Measurements from ENCODE around the gene SEZ6. TPM values are rescaled to one million over a fixed set of nuclear protein-coding genes. Genes with fewer than 3 reads are reported as not detected.

SEZ6 gene
- total and polyA plus RNA-seq, 10 of the 15 experiments (the other 5 are each of a cell fraction or from before 2014, with no cell fraction given) = 0.05 to 0.87 (median 0.17) TPM; not detected in 4

- H3K4me3 ChIP-seq = no peak overlapping the region
- no TSS peak for BruUV-seq (replicated peaks)
- H3K79me2 ChIP-seq (ENCODE audit: control insufficient read depth, insufficient read depth, low read length) = no peaks in the 10 kb centered on the region
- H3K27ac ChIP-seq (ENCODE audit: control insufficient read depth, insufficient read depth) = no peak overlapping the region
- FAIRE-seq = no peak
- no peak for TF ChIP-seq ZNF622 (IDR thresholded peaks at IDR 0.05)
- TF ChIP-seq FOXM1 (IDR thresholded peaks at IDR 0.05; ENCODE audit: low read depth, low read length) = no peak
- SMC1A ChIA-PET (ENCODE audit: uncharacterized antibody, unreplicated experiment) = no interaction called here
- no peak for ATAC-seq
- H3K9me3 ChIP-seq (replicated peaks; ENCODE audit: control insufficient read depth, insufficient read depth, low read length) = no peaks in the 10 kb centered on the region
- POLR2A ChIA-PET = no interaction called here
- no peaks in the 10 kb centered on the region for H3K4me1 ChIP-seq (ENCODE audit: control insufficient read depth, insufficient read depth, low read length)
- CTCF ChIA-PET = no interaction called here
- no peak overlapping the region for H3K9ac ChIP-seq (ENCODE audit: control insufficient read depth, insufficient read depth, low read length)
- WGBS (ENCODE audit: insufficient coverage, insufficient replicate concordance, low lambda C conversion rate, missing lambda C conversion rate) = 50% methylated on average over 1 of the region's 1 CpG
- intact Hi-C loops (cut with micrococcal nuclease; ENCODE audit: unreplicated experiment) (no loop called here), in situ Hi-C loops (cut with MboI) (no loop called here)
- H4K20me1 ChIP-seq (ENCODE audit: control insufficient read depth, insufficient read depth) = no peaks in the 10 kb centered on the region
- DNase-seq (ENCODE audit: low read depth, low spot score) = no peak
- H3K36me3 ChIP-seq (ENCODE audit: control insufficient read depth in 2 of 2, insufficient read depth in 2 of 2, low read length in 1 of 2) = no peaks in the 10 kb centered on the region
- H3K27me3 ChIP-seq (replicated peaks in 1 of 2; ENCODE audit: control insufficient read depth in 2 of 2, insufficient read depth in 2 of 2, low read length in 1 of 2) = no peaks in the 10 kb centered on the region; a peak in 1 of 4 replicates
- RAD21 ChIA-PET (ENCODE audit: unreplicated experiment) = no interaction called here
- no peak overlapping the region for H2AFZ ChIP-seq (ENCODE audit: control insufficient read depth, low read depth, low read length)
- no peak overlapping the region for H3K4me2 ChIP-seq (ENCODE audit: control insufficient read depth, insufficient read depth)
These were observed 6.7 kb upstream of the SEZ6 start for GRCh38 chr17:29012535-29012934.

GRCh38 chr17:29010586-29010985 is 4.8 kb upstream of the SEZ6 start:
- ATAC-seq = no peak
- RAD21 ChIA-PET (ENCODE audit: unreplicated experiment) = interaction anchor here (0.6 kb wide), 1 partner anchor 367 kb away, joined by 3 read pairs; no protein-coding TSS in a partner anchor
- no peak overlapping the region for H3K27ac ChIP-seq (ENCODE audit: control insufficient read depth, insufficient read depth)
- H3K79me2 ChIP-seq (ENCODE audit: control insufficient read depth, insufficient read depth, low read length) = no peaks in the 10 kb centered on the region
- no peak for TF ChIP-seq SMAD1 (IDR thresholded peaks at IDR 0.05; ENCODE audit: low read depth, partially characterized antibody)
- TF ChIP-seq EGR1 (IDR thresholded peaks at IDR 0.05; ENCODE audit: borderline replicate concordance in 1 of 2, low read depth in 2 of 2, low read length in 2 of 2) = no peak
- TF ChIP-seq SKIL (IDR thresholded peaks at IDR 0.05; ENCODE audit: low read depth, poor library complexity, severe bottlenecking) = no peak
- TF ChIP-seq NR2C2 (IDR thresholded peaks at IDR 0.05; ENCODE audit: borderline replicate concordance, control insufficient read depth, insufficient read length, low read depth) = no peak
- no peak for TF ChIP-seq BHLHE40 (IDR thresholded peaks at IDR 0.05; ENCODE audit: borderline replicate concordance in 1 of 2, low read depth in 2 of 2, low read length in 1 of 2)
- TF ChIP-seq POLR2A (IDR thresholded peaks at IDR 0.05; ENCODE audit: low read depth, low read length) = no peak
- no peak for TF ChIP-seq FOXM1 (IDR thresholded peaks at IDR 0.05; ENCODE audit: low read depth, low read length)
- TF ChIP-seq ZNF384 (IDR thresholded peaks at IDR 0.05; ENCODE audit: borderline replicate concordance, low read depth, low read length) = no peak
- no peak for TF ChIP-seq NR2C1 (IDR thresholded peaks at IDR 0.05)
- no peak for TF ChIP-seq TARDBP (IDR thresholded peaks at IDR 0.05; ENCODE audit: borderline replicate concordance)
- TF ChIP-seq MLLT1 (IDR thresholded peaks at IDR 0.05) = no peak
- no peak overlapping the region for H3K4me2 ChIP-seq (ENCODE audit: control insufficient read depth, insufficient read depth)
- SMC1A ChIA-PET (ENCODE audit: uncharacterized antibody, unreplicated experiment) = no interaction called here
- H3K9me3 ChIP-seq (replicated peaks; ENCODE audit: control insufficient read depth, insufficient read depth, low read length) = no peaks in the 10 kb centered on the region
- H4K20me1 ChIP-seq (ENCODE audit: control insufficient read depth, insufficient read depth) = no peaks in the 10 kb centered on the region
- intact Hi-C loops (cut with micrococcal nuclease; ENCODE audit: unreplicated experiment) (no loop called here), in situ Hi-C loops (cut with MboI) (no loop called here)
- no peak overlapping the region for H2AFZ ChIP-seq (ENCODE audit: control insufficient read depth, low read depth, low read length)
- POLR2A ChIA-PET = no interaction called here
- 31% methylated on average over 7 of the region's 7 CpGs for WGBS (ENCODE audit: insufficient coverage, insufficient replicate concordance, low lambda C conversion rate, missing lambda C conversion rate)
- peaks cover 0 to 2% of the 10 kb centered on the region in 2 experiments; a peak in 3 of 4 replicates for H3K27me3 ChIP-seq (replicated peaks in 1 of 2; ENCODE audit: control insufficient read depth in 2 of 2, insufficient read depth in 2 of 2, low read length in 1 of 2)
- CTCF ChIA-PET = interaction anchor here (2.3 kb wide), 1 partner anchor 46 kb away, joined by 14 read pairs; no protein-coding TSS in a partner anchor
- BruUV-seq (replicated peaks) = no TSS peak
- no peak overlapping the region for H3K9ac ChIP-seq (ENCODE audit: control insufficient read depth, insufficient read depth, low read length)
- no peak for DNase-seq (ENCODE audit: low read depth, low spot score)
- no peaks in the 10 kb centered on the region for H3K4me1 ChIP-seq (ENCODE audit: control insufficient read depth, insufficient read depth, low read length)
- FAIRE-seq = no peak
- H3K4me3 ChIP-seq = no peak overlapping the region
- H3K36me3 ChIP-seq (ENCODE audit: control insufficient read depth in 2 of 2, insufficient read depth in 2 of 2, low read length in 1 of 2) = no peaks in the 10 kb centered on the region

All from GM12878 (cell line).